HG03460 (cell line): Measurements from ENCODE around the gene NOP16.
"Not testable (repeated sequence)": the region's sequence is repeated elsewhere in the genome, so short reads cannot be mapped to it uniquely, and the experiment has no call there.

Experiments
- ATAC-seq: cut with Tn5 transposase; IDR thresholded peaks from one replicate; pipeline ENCODE4 v1.9.1; 2021; ENCODE audit not compliant: unreplicated experiment

NOP16 gene

GRCh38 chr5:176410486-176411180 is 22.2 kb upstream of the NOP16 start:
- no peak for ATAC-seq

- no peak for ATAC-seq
Measured at GRCh38 chr5:176409765-176410164, 21.4 kb upstream of the NOP16 start.

GRCh38 chr5:176408590-176408989 is 20.2 kb upstream of the NOP16 start:
- ATAC-seq: no peak

GRCh38 chr5:176408252-176408573 is 19.8 kb upstream of the NOP16 start:
- ATAC-seq: not testable (repeated sequence)

GRCh38 chr5:176407456-176408251 is 19.3 kb upstream of the NOP16 start:
- ATAC-seq: no peak

GRCh38 chr5:176406436-176407052 is 18.1 kb upstream of the NOP16 start:
- no peak for ATAC-seq

GRCh38 chr5:176405656-176406435 is 17.4 kb upstream of the NOP16 start:
- ATAC-seq: no peak

GRCh38 chr5:176401281-176402205 is 13.1 kb upstream of the NOP16 start:
- ATAC-seq: no peak

GRCh38 chr5:176400382-176401156 is 12.2 kb upstream of the NOP16 start:
- no peak for ATAC-seq

- no peak for ATAC-seq
Measured at GRCh38 chr5:176397736-176398420, 9.5 kb upstream of the NOP16 start.

- ATAC-seq: no peak
Measured at GRCh38 chr5:176396330-176396729, 7.9 kb upstream of the NOP16 start.

- ATAC-seq: no peak
Measured at GRCh38 chr5:176394881-176395675, 6.7 kb upstream of the NOP16 start.

- no peak for ATAC-seq
Measured at GRCh38 chr5:176394096-176394495, 5.7 kb upstream of the NOP16 start.

GRCh38 chr5:176392526-176392925 is 4.1 kb upstream of the NOP16 start:
- ATAC-seq: no peak

GRCh38 chr5:176391999-176392398 is 3.6 kb upstream of the NOP16 start:
- no peak for ATAC-seq

GRCh38 chr5:176391479-176391878 is 3.1 kb upstream of the NOP16 start:
- ATAC-seq: no peak

GRCh38 chr5:176389135-176390123 is 1.0 kb upstream of the NOP16 start:
- ATAC-seq: peak; percentile 27
